NCI-H1436 (cell line): Measurements from ENCODE around the gene EXT2.

ENCODE experiments used
- DNase-seq: peaks from one replicate; lab custom pipeline; 2025; lab: John Stamatoyannopoulos, UW

EXT2 gene

GRCh38 chr11:44085330-44085729 is 10.1 kb upstream of the EXT2 start:
- no peak for DNase-seq

- DNase-seq, result no peak
These were observed 7.1 kb upstream of the EXT2 start for GRCh38 chr11:44088377-44088776.

DNA sequence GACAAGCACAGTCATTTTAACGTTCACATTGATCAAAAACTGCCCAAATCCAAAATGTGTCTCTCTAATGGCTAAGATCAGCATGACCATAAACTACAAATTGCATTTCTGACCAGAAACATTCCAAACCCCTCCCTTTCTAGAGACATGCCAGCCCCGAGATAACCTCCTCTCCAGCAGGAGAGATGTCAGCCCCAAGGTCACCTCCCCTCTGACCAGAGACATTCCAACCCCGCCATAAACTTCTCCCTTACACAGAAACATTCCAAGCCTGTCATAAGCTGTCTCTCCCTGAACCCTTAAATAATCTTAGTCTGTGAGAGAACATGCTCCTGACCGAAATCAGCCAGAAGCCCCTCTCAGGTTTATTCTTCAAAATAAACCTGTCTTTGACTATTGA is 6.6 kb upstream of the EXT2 start:
- no peak for DNase-seq

- no peak for DNase-seq
These were observed 4.9 kb upstream of the EXT2 start for GRCh38 chr11:44090539-44090938.

- DNase-seq, result peak; percentile 80
These were observed 1.1 kb upstream of the EXT2 start for GRCh38 chr11:44094260-44094868.

GRCh38 chr11:44096360-44097185 is 1.1 kb downstream of the EXT2 start:
- DNase-seq, result no peak

GRCh38 chr11:44097821-44098220 is 2.3 kb downstream of the EXT2 start:
- no peak for DNase-seq

GRCh38 chr11:44101098-44101497 is 5.6 kb downstream of the EXT2 start:
- DNase-seq, result no peak

- no peak for DNase-seq
These were observed 9.2 kb downstream of the EXT2 start for GRCh38 chr11:44104481-44105294.

- DNase-seq, result no peak
These were observed 12.8 kb downstream of the EXT2 start for GRCh38 chr11:44108260-44108659.

DNA sequence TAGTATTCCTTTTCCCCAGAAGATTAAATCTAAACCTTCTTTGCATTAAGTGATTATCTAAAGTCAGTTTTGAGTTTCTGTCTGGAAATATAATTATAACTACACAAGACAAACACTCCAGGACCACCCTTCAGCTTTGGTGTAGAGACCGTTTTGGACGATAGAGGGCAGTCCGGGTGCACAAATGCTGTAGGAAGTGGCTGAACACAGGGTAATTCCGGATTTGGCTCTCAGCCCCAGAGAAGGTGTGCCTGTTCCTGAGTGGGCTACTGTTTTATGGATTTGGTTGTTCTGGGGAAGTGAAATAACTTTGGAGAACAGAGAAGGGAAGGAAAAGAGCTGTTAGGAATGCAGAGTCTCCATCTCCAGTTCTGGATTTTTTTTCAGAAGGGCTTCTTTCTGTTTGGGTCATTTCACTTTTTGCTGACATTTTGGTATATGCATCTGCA is 14.8 kb downstream of the EXT2 start:
- DNase-seq, result peak; percentile 30

DNA sequence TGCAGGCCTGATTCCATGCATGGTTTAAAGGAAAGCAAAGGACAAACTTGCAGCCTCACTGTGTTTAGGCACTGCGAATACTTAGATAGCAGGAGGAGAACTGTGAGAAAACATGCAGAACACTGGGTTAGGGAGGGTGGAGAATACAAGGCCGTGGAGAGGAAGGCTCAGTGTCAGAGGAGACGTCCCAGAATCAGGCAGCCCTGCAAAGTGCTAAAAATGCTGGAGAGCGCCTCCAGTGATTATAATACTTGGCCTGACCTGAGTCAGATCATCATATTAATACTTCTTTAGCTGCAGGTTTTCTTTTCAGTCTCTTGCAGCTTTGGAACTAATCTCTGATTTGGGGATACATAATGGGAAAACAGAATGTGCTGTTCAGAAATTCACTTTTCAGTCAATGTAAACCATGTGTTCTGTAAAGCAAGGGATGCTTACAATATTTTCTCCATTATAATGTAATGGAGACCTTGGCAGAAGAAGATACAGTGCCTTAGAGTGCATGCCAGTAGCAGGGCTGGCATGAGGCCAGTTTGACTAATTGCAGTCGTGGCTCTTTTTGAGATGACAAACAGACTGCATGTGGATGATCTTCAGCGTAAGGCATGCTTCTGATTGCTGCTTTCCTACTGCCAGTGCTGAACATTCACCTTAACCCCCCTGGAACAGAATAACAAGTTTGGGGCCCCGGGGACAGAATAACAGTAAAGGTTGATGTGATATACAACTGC is 16.8 kb downstream of the EXT2 start:
- peak; percentile 23 for DNase-seq

- no peak for DNase-seq
These were observed 17.5 kb downstream of the EXT2 start for GRCh38 chr11:44113018-44113417.

DNA sequence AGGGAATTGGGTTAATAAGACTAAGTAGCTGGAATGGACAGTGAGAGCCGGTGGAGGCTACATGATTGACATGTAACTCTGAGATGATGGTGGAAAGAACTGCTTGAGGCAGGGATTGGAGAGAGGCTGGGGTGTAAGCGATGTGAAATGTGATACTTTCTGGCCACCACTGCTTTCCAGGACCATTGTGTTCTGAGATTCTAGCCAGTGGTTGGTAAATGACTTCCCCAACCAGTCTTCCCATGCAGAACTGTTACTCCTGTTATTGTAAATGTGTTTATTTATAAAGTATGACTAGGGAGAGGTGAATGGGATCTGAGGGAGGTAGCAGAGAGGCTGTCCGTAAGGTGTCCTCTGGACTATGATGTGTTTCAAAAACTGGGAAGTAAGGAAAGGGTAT is 18.1 kb downstream of the EXT2 start:
- DNase-seq, result no peak

- DNase-seq, result no peak
These were observed 20.9 kb downstream of the EXT2 start for GRCh38 chr11:44116234-44116830.

- no peak for DNase-seq
These were observed 24.7 kb downstream of the EXT2 start for GRCh38 chr11:44120169-44120568.

DNA sequence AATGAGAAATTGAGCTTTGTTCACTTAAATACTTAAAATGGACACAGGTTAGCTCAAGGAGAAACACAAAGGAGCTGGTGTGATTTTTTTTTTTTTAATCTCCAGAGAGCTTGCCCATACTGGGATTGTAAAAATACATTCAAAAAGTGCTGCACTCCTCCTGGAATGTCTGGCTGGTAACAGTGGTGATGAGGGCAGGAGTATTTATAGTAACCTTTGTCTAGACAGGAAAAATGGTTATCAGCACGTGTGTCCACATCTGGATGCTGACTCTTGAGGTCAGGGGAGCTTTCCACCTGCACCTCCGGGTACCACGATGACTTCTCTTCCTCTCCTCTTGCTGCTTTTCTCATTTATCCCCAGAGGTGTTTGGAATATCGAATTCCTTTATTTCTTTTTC is 30.1 kb downstream of the EXT2 start:
- no peak for DNase-seq

GRCh38 chr11:44126304-44126703 is 30.8 kb downstream of the EXT2 start:
- DNase-seq, result no peak

- DNase-seq, result no peak
These were observed 31.7 kb downstream of the EXT2 start for GRCh38 chr11:44127130-44127529.

GRCh38 chr11:44128729-44129128 is 33.3 kb downstream of the EXT2 start:
- no peak for DNase-seq

DNA sequence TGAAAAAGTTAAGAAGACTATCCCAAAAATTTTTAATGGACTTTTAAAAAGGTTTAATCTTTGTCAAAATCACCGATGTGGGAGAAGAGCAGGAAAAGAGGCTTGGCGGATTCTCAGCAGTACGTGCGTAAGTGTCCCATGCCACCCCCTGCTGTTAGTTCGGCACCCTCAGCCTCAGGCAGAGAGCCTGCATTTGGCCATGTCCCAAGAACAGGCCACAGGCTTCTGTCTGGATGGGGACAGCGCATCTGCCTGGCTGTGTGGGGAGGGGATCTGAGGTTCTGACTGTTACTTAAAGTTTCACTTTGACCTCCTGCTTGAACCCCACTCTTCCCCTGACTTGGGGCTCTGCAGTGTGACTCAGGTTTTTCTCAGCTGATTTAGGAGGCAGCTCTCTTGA is 35.3 kb downstream of the EXT2 start:
- DNase-seq, result no peak
